K562 treated with DMSO at 1 percent for 4 hours (cell line): Measurements from ENCODE around the gene METTL4. TPM values are rescaled to one million over a fixed set of nuclear protein-coding genes. Genes with fewer than 3 reads are reported as not detected.

Experiments used
- total RNA-seq: library from RNA; unstranded; fragments of 300-600 nt; gene quantifications from 2 replicates; pipeline ENCODE4 v1.2.3, GENCODE V29; 2022; ENCODE audit not compliant: insufficient read depth

Gene METTL4
- total RNA-seq: 7.4 and 9.1 TPM in 2 replicates

GRCh38 chr18:2571200-2572170 lies at the start of gene METTL4, which contains the start of gene NDC80:
Gene METTL4 (minus strand): TSS chr18:2571505. CDS start chr18:2567216, 4,289 bp downstream.
Gene NDC80 (plus strand): TSS chr18:2571557. CDS start chr18:2572986, 1,429 bp downstream.

Other genes starting within 250 kb of the METTL4 start
- gene NDC80, start 52 bp upstream of the METTL4 start, total RNA-seq: 40.6 and 46.1 TPM in 2 replicates
- 27.0 and 29.8 TPM in 2 replicates for gene SMCHD1, start 84.2 kb upstream of the METTL4 start, total RNA-seq